Esophagus (tissue), 2 donors: ENCODE data around the gene RNF40. TPM values are rescaled to one million over a fixed set of nuclear protein-coding genes. Genes with fewer than 3 reads are reported as not detected.

Experiments used
- H3K27ac ChIP-seq, 2 donors: one replicate each; pipeline ENCODE4 v1.5.1; 2013; ENCODE audit warnings: low read depth in 2 of 2, mild to moderate bottlenecking in 2 of 2, inconsistent platforms in 1 of 2, low read length in 1 of 2, moderate library complexity in 1 of 2
- H3K27me3 ChIP-seq, 2 donors: one replicate each; pipeline ENCODE4 v1.6.1; 2013; ENCODE audit warnings: low read length in 2 of 2, control low read depth in 1 of 2, mild to moderate bottlenecking in 1 of 2; ENCODE audit not compliant: insufficient read depth in 2 of 2, control insufficient read depth in 1 of 2
- H3K36me3 ChIP-seq, 2 donors: one replicate each; pipeline ENCODE4 v1.6.1; 2013; ENCODE audit warnings: low read length in 1 of 2; ENCODE audit not compliant: control insufficient read depth in 2 of 2, insufficient read depth in 2 of 2
- H3K4me1 ChIP-seq, 2 donors: one replicate each; pipeline ENCODE4 v1.6.1; 2013; ENCODE audit warnings: low read length in 1 of 2; ENCODE audit not compliant: control insufficient read depth in 2 of 2, insufficient read depth in 2 of 2
- H3K4me3 ChIP-seq, 2 donors: one replicate each; pipeline ENCODE4 v1.5.1; 2013; ENCODE audit warnings: low read length in 2 of 2, mild to moderate bottlenecking in 2 of 2, low read depth in 1 of 2, moderate library complexity in 1 of 2
- H3K9me3 ChIP-seq, 2 donors: one replicate each; pipeline ENCODE4 v1.6.1; 2013; ENCODE audit warnings: mild to moderate bottlenecking in 2 of 2, low read depth in 1 of 2, low read length in 1 of 2, moderate library complexity in 1 of 2; ENCODE audit not compliant: control insufficient read depth in 2 of 2, insufficient read depth in 1 of 2
- WGBS, 2 donors: extraction: QIAGEN DNeasy Blood & Tissue Kit; methylation state at CpG; one replicate each; pipeline ENCODE4 v1.1.7; 2013; 5-methylcytosine and 5-hydroxymethylcytosine counted together
- polyA plus RNA-seq, 2 donors: library from polyadenylated mRNA; stranded (reverse); fragments of 200-250 nt; gene quantifications; one replicate each; pipeline ENCODE4 v1.2.3, GENCODE V29; 2013
- donor health status: healthy with polysubstance abuse.
- donor health status: Bipolar disorder and iron deficiency.

Gene RNF40
- polyA plus RNA-seq, 2 donors, result 39.9 to 64.1 TPM

DNA sequence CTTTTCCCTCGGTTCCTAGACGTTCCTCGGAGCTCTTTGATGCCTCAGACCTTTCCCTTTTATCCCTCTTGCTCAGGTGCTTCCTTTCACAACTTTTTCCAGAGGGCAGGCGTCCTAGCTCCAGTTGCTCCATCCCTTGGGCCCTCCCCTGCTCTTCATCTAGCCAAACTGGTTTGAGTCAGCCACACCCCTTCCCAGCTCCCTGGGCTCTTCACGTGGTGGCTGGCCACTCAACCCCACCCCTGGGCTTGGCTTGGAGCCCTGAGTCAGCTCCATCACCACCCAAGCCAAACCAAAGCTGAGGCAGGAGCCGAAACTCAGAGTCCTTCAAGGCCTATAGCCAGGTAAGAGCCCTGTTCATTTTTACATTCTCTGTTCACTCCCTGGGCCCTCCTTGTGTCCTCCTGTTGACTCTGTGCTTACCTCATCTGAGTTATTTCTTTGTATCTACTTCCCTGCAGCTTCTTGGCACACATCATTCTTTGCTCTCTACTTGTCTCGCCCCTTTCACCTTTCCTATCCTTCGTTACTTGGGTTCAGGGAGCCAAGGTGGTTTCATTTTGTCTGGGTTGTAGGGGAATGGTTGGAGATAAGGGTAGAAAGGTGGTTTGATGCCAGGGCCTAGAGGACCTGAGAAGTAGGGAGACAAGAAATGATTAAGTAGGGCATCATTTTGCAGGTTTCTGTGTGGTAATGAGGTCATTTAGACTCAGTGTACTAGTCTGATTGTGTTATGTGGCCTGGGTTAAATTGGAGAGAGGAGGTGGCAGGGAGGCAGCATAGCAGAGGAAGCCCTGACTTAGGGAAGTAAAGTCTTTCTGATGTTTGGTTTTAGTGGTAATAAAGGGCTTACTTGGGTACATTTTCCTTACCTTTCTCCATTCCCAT, 21.5 kb upstream of the RNF40 start:
- Histone ChIP-seq H3K36me3 (peaks cover 39 to 49% of the 10 kb centered on the region in 2 donors), H3K27me3 (no peaks in the 10 kb centered on the region), H3K9me3 (no peaks in the 10 kb centered on the region), H3K27ac (peak overlapping the region; percentile 92 to 94), H3K4me1 (peaks cover 0 to 10% of the 10 kb centered on the region in 2 donors), H3K4me3 (peak overlapping the region; percentile 28 to 48)
- WGBS, 2 donors, result 27 to 34% methylated on average over 8 of the region's 8 CpGs

DNA sequence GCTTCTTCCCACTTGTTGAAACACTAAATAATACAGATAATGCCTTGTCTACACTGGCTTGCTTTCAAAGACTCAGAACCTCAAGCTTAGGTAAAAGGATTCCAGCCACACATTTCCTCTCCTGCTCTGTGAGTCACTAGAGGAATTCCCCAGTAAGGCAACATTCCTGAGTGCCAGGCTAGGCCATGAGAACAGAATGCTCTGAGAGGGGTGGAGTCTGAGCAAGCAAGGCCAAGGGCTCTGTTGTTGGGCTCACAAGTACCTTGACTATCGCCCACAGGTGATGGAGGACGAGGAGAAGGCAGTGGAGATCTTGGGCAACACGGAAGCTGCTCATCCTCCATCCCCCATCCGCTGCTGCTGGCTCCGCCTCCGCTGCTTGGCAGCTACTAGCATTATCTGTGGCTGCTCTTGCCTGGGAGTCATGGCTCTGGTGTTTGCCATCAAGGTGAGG, 20.6 kb upstream of the RNF40 start:
- Histone ChIP-seq H3K4me3 (peak overlapping the region; percentile 41 to 48), H3K36me3 (peaks cover 32 to 42% of the 10 kb centered on the region in 2 donors), H3K27ac (peak overlapping the region; percentile 92 to 94), H3K27me3 (no peaks in the 10 kb centered on the region), H3K9me3 (no peaks in the 10 kb centered on the region), H3K4me1 (peaks cover 0 to 10% of the 10 kb centered on the region in 2 donors)
- 53 to 68% methylated on average over 6 of the region's 6 CpGs for WGBS, 2 donors

DNA sequence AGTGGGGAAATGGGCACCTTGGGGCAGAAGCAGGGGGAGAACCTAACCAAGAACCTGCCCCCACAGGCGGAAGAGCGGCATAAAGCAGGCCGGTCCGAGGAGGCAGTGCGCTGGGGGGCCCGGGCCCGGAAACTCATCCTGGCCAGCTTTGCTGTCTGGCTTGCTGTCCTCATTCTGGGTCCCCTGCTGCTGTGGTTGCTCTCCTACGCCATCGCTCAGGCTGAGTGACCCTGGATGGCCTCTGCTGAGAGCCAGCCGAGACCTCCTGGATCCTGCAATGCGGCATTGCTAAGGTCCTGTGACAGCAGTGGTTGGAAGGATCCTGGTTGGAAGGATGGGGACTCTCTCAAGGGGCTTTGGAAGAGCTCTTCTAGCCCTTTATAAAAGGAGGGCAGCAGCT, 18.4 kb upstream of the RNF40 start:
- H3K9me3 ChIP-seq, result no peaks in the 10 kb centered on the region
- H3K36me3 ChIP-seq, result peaks cover 14 to 21% of the 10 kb centered on the region in 2 donors
- H3K27me3 ChIP-seq, result no peaks in the 10 kb centered on the region
- H3K27ac ChIP-seq, result no peak overlapping the region
- 96 to 97% methylated on average over 11 of the region's 11 CpGs for WGBS, 2 donors
- peaks cover 0 to 15% of the 10 kb centered on the region in 2 donors for H3K4me1 ChIP-seq
- H3K4me3 ChIP-seq, result no peak overlapping the region

DNA sequence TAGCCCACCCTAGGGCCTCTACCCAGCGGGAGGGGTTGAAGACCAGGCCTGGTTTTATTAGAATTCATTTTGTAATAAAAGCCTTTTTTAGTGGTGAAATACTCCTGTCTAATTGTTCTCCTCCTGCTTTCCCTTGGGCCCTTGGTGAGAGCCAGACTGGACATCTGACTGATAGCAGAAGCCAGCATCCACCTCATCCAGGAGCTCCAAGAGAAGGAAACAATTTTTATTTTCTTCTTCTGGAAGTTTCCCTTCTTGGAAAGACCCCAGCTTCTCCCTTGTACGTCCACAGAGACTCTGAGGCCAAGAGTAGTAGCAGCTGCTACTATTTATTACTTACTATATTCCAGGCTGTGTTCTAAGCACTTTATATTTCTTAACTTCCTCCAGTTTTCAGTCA, 17.9 kb upstream of the RNF40 start:
- Histone ChIP-seq H3K36me3 (peaks cover 9 to 16% of the 10 kb centered on the region in 2 donors), H3K4me1 (peaks cover 0 to 18% of the 10 kb centered on the region in 2 donors), H3K4me3 (no peak overlapping the region), H3K9me3 (no peaks in the 10 kb centered on the region), H3K27ac (no peak overlapping the region), H3K27me3 (no peaks in the 10 kb centered on the region)
- 83 to 84% methylated on average over 2 of the region's 2 CpGs for WGBS, 2 donors

DNA sequence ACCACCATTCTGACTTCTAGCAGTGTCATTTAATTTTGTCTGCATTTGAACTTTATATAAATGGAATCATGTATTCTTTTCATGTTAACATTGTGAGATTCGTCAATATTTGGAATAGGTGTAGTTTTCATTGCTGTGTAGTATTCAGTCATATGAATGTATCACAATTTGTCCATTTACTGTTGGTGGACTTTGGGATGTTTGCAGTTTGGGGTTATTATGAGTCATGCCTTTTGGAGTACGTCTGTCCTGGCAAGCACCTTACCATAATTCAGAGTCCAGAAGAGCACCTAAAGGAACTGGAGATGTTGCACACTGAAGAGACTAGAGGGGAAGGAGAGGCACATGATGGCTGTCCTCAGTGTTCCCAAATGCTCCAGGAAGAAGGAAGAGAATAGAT, 17.0 kb upstream of the RNF40 start:
- Histone ChIP-seq H3K4me3 (no peak overlapping the region), H3K27me3 (no peaks in the 10 kb centered on the region), H3K36me3 (peaks cover 7 to 11% of the 10 kb centered on the region in 2 donors), H3K4me1 (peaks cover 0 to 14% of the 10 kb centered on the region in 2 donors), H3K9me3 (no peaks in the 10 kb centered on the region), H3K27ac (no peak overlapping the region)
- WGBS, 2 donors, result 60% methylated on average over 2 of the region's 2 CpGs

DNA sequence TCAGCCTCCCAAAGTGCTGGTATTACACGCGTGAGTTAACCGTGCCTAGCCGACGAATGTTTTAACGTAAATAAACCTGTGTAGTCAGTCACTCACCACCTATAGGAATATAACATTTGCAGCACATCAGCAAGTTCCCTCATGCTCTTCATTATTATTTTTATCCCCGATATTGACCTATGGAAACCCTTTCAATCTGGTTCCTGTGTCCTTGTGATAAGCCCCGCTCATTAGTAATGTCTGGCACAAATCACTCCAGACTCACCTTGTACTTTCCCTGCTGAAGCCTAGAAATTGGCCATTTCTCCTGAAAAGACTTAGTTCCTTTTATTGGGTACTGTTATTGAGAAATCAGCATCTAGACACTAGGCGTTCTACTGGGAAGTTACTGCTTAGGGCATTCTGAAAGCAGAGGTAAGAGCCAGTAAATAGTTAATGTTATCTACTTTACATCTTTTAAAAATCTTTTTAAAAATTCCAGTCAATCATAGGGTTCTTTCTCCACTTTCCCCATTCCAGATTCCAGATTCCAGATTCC, 15.4 kb upstream of the RNF40 start:
- peaks cover 0 to 8% of the 10 kb centered on the region in 2 donors for H3K4me1 ChIP-seq

DNA sequence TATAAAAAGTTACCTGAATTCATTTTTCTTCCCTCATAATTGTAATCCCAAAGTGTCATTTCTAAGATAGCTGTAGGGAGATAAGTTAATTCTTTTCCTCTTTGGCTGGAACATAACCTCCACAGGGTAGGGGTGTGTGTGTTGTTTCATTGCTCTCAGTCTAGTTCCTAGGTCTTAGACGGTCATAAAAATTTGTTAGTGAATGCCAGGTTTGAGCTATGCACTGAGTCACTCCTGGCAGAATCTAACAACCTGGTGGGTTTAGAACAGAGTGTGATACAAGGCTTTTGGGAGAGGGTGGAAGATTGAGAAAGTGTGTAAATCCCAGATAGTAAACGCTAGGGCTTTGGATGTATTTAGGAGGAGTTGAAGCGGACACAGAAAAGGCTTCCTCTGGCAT, 14.8 kb upstream of the RNF40 start:
- Histone ChIP-seq H3K27me3 (no peaks in the 10 kb centered on the region), H3K36me3 (peaks cover 7 to 20% of the 10 kb centered on the region in 2 donors), H3K27ac (peak overlapping the region; percentile 83 to 84), H3K4me3 (no peak overlapping the region), H3K9me3 (no peaks in the 10 kb centered on the region), H3K4me1 (peaks cover 0 to 8% of the 10 kb centered on the region in 2 donors)
- 40 to 44% methylated on average over 3 of the region's 3 CpGs for WGBS, 2 donors

More for the DNA sequence above, 15.4 kb upstream of the RNF40 start:
- H3K36me3 ChIP-seq, result peaks cover 7 to 21% of the 10 kb centered on the region in 2 donors
- no peak overlapping the region for H3K4me3 ChIP-seq
- WGBS, 2 donors, result 82 to 88% methylated on average over 9 of the region's 9 CpGs
- no peak overlapping the region for H3K27ac ChIP-seq
- H3K9me3 ChIP-seq, result no peaks in the 10 kb centered on the region
- no peaks in the 10 kb centered on the region for H3K27me3 ChIP-seq

DNA sequence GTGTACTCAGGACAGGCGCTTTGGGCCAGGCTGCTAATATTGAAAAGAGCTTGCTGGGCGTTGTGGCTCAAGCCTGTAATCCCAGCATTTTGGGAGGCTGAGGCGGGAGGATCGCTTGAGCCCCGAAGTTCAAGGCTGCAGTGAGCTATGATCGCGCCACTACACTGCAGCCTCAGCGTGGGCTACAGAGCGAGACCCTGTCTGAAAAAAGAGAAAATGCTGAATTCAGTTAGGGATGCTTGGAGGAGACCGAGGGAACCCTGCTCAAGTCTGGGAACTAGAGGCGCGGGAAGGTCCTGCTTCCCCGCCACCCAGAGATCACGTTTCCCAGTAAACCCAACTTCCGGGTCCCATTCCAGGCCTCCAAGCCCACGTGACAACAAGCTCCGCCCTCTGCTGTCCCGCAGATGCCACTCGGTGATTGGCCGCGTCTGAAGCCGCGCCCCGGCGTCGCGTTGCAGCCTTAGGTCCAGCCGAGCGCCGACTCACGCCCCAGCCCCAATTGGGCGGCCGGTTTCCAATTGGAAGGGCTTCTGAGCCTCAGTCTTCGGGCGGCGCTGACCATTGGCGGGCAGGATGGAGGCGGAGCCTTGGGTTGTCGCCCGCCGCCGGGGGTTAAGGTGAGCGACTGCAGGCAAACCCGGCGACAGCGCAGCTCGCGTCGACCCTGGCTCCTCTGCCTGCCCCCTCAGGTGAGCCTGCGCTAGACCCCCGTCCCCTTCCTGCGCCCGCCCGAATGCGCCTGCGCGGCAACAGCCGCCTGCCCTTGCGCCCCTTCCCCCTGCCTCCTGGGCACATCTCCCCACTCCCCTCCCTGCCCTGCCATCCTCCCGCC, 14.1 kb upstream of the RNF40 start, which contains the start of gene PHKG2:
Gene PHKG2, plus strand, starts transcription at position 627 of the 835 bp plus-strand sequence. CDS start 396 bp downstream, outside the sequence.
- Histone ChIP-seq H3K4me1 (peaks cover 0 to 8% of the 10 kb centered on the region in 2 donors), H3K27me3 (no peaks in the 10 kb centered on the region), H3K36me3 (peaks cover 7 to 19% of the 10 kb centered on the region in 2 donors), H3K4me3 (peak within 1 kb of the TSS; percentile 65 to 77), H3K27ac (peak within 1 kb of the TSS; percentile 83 to 90), H3K9me3 (no peaks in the 10 kb centered on the region)
- WGBS, 2 donors, result 4% methylated on average over 42 to 60 of the region's 60 CpGs
